Tibial nerve (tissue), 4 donors: ENCODE results near the gene DNMT3A. TPM values are rescaled to one million over a fixed set of nuclear protein-coding genes. Genes with fewer than 3 reads are reported as not detected.

ENCODE experiments used
- DNase-seq, 2 donors: peaks; one replicate each; pipeline ENCODE4 v3.0.0-alpha.2; 2019; ENCODE audit warnings: low spot score in 2 of 2
- H3K27ac ChIP-seq, 4 donors: fragments of 200-600 bp; sonication (generic) in 3 of 4; one replicate each; pipeline ENCODE4 v1.5.1; 2017 to 2019; ENCODE audit warnings: mild to moderate bottlenecking in 1 of 4
- H3K27me3 ChIP-seq, 2 donors: fragments of 200-600 bp; sonication (generic) in 1 of 2; one replicate each; pipeline versions ENCODE4 v1.5.1 to v1.6.0; 2017 to 2019
- H3K36me3 ChIP-seq, 3 donors: fragments of 200-600 bp; sonication (generic); one replicate each; pipeline ENCODE4 v1.5.1; 2018 to 2019
- H3K4me1 ChIP-seq, 4 donors: fragments of 200-600 bp; sonication (generic) in 3 of 4; one replicate each; pipeline ENCODE4 v1.5.1; 2017 to 2019
- H3K4me3 ChIP-seq, 4 donors: fragments of 200-600 bp; sonication (generic) in 3 of 4; one replicate each; pipeline ENCODE4 v1.5.1; 2017 to 2019; ENCODE audit warnings: mild to moderate bottlenecking in 1 of 4, moderate library complexity in 1 of 4
- H3K9me3 ChIP-seq, 4 donors: fragments of 200-600 bp; sonication (generic) in 3 of 4; one replicate each; pipeline ENCODE4 v1.5.1; 2017 to 2019
- CTCF ChIP-seq, 5 experiments: fragments of 200-600 bp in 3 of 5; fragments of 450-650 bp in 2 of 5; sonication (generic) in 3 of 5; IDR thresholded peaks; one replicate each; pipeline ENCODE4 v1.5.1; 2016 to 2019; ENCODE audit warnings: antibody characterized with exemption in 5 of 5, mild to moderate bottlenecking in 3 of 5, moderate library complexity in 2 of 5
- EP300 ChIP-seq, 2 donors: sonication (generic); formaldehyde crosslinking; IDR thresholded peaks; one replicate each; pipeline ENCODE4 v1.6.1; 2017; ENCODE audit warnings: antibody characterized with exemption in 2 of 2, mild to moderate bottlenecking in 1 of 2
- POLR2A ChIP-seq, 2 donors: fragments of 450-650 bp; IDR thresholded peaks; one replicate each; pipeline ENCODE4 v1.6.1; 2017; ENCODE audit warnings: antibody characterized with exemption in 2 of 2, mild to moderate bottlenecking in 2 of 2, moderate library complexity in 2 of 2
- WGBS, 2 donors: methylation state at CpG; one replicate each; pipeline ENCODE4 v1.1.5; 2018; 5-methylcytosine and 5-hydroxymethylcytosine counted together
- total RNA-seq, 4 donors: library from RNA; depleted of rRNA; stranded (reverse); fragments of >200 nt; gene quantifications; one replicate each; pipeline ENCODE4 v1.1.0, GENCODE V29; 2016

The DNMT3A gene
- total RNA-seq, 4 donors from 2014 or later: 17.4 to 28.4 (median 25.0) TPM

GRCh38 chr2:25265001-25265400, 76.7 kb downstream of the DNMT3A start:
- 55 to 72% methylated on average over 6 of the region's 6 CpGs for WGBS, 2 donors
- peaks cover 0 to 24% (median 4%) of the 10 kb centered on the region in 3 donors for H3K36me3 ChIP-seq

GRCh38 chr2:25262288-25262687, 79.4 kb downstream of the DNMT3A start:
- no peak for DNase-seq
- TF ChIP-seq CTCF (IDR thresholded peaks at IDR 0.05): no peak
- TF ChIP-seq POLR2A (IDR thresholded peaks at IDR 0.05): no peak
- no peak for TF ChIP-seq EP300 (IDR thresholded peaks at IDR 0.05)
- no peak overlapping the region for H3K27ac ChIP-seq
- no peak overlapping the region for H3K4me3 ChIP-seq
- no peaks in the 10 kb centered on the region for H3K9me3 ChIP-seq
- peaks cover 0 to 31% (median 0%) of the 10 kb centered on the region in 4 donors for H3K4me1 ChIP-seq
- peaks cover 0 to 26% (median 0%) of the 10 kb centered on the region in 3 donors for H3K36me3 ChIP-seq
- H3K27me3 ChIP-seq: no peaks in the 10 kb centered on the region
- 87 to 97% methylated on average over 1 of the region's 1 CpG for WGBS, 2 donors

More at GRCh38 chr2:25265001-25265400, 76.7 kb downstream of the DNMT3A start:
- H3K27me3 ChIP-seq: no peaks in the 10 kb centered on the region
- H3K4me3 ChIP-seq: no peak overlapping the region
- DNase-seq: no peak
- no peaks in the 10 kb centered on the region for H3K9me3 ChIP-seq
- H3K27ac ChIP-seq: peak overlapping the region in 2 of 4 donors; percentile 25 to 55
- peaks cover 0 to 32% (median 0%) of the 10 kb centered on the region in 4 donors for H3K4me1 ChIP-seq
- TF ChIP-seq CTCF (IDR thresholded peaks at IDR 0.05) (no peak), EP300 (IDR thresholded peaks at IDR 0.05) (peak in 1 of 2 donors; percentile 30)

GRCh38 chr2:25259737-25260124, 82.0 kb downstream of the DNMT3A start:
- peaks cover 0 to 37% (median 0%) of the 10 kb centered on the region in 3 donors for H3K36me3 ChIP-seq

GRCh38 chr2:25258847-25259736, 82.6 kb downstream of the DNMT3A start:
- Histone ChIP-seq H3K4me1 (peaks cover 0 to 22% (median 0%) of the 10 kb centered on the region in 4 donors), H3K36me3 (peaks cover 0 to 43% (median 0%) of the 10 kb centered on the region in 3 donors), H3K27me3 (no peaks in the 10 kb centered on the region), H3K27ac (no peak overlapping the region), H3K4me3 (no peak overlapping the region), H3K9me3 (no peaks in the 10 kb centered on the region)
- TF ChIP-seq POLR2A (IDR thresholded peaks at IDR 0.05): no peak
- no peak for DNase-seq
- 88 to 89% methylated on average over 9 of the region's 9 CpGs for WGBS, 2 donors

More at GRCh38 chr2:25259737-25260124, 82.0 kb downstream of the DNMT3A start:
- no peak for DNase-seq
- Histone ChIP-seq H3K27me3 (no peaks in the 10 kb centered on the region), H3K4me1 (peaks cover 0 to 28% (median 0%) of the 10 kb centered on the region in 4 donors), H3K9me3 (no peaks in the 10 kb centered on the region), H3K4me3 (no peak overlapping the region), H3K27ac (no peak overlapping the region)
- no peak for TF ChIP-seq CTCF (IDR thresholded peaks at IDR 0.05)
- no peak for TF ChIP-seq EP300 (IDR thresholded peaks at IDR 0.05)
- TF ChIP-seq POLR2A (IDR thresholded peaks at IDR 0.05): no peak
- WGBS, 2 donors: 73 to 76% methylated on average over 7 of the region's 7 CpGs

- no peaks in the 10 kb centered on the region for H3K9me3 ChIP-seq
- WGBS, 2 donors: 86 to 88% methylated on average over 9 of the region's 9 CpGs
- H3K36me3 ChIP-seq: peaks cover 0 to 43% (median 0%) of the 10 kb centered on the region in 3 donors
- H3K27ac ChIP-seq: no peak overlapping the region
- H3K27me3 ChIP-seq: no peaks in the 10 kb centered on the region
- H3K4me3 ChIP-seq: no peak overlapping the region
- no peak for DNase-seq
- TF ChIP-seq POLR2A (IDR thresholded peaks at IDR 0.05) (no peak), CTCF (IDR thresholded peaks at IDR 0.05) (no peak), EP300 (IDR thresholded peaks at IDR 0.05) (no peak)
- H3K4me1 ChIP-seq: peaks cover 0 to 22% (median 0%) of the 10 kb centered on the region in 4 donors
Observed at GRCh38 chr2:25257931-25258846, 83.5 kb downstream of the DNMT3A start.
